Measurements from ENCODE around the gene ATP1A4.

ATP1A4 gene

DNA sequence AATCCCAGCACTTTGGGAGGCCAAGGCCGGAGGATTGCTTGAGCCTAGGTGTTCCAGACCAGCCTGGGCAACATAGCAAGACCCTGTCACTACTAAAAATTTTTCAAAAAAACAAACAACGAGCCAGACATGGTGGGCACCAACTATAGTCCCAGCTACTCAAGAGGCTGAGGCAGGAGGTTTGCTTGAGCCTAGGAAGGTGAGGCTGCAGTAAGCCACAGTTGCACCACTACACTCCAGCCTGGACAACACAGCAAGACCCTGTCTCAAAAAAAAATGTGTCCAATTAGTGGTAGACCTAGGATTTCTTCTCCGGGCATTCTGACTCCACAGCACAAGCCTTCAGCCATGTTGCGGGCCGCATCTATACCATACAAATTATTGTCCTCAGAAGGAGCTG is 46.2 kb upstream of the ATP1A4 start:
- no peak for TF ChIP-seq EZH2 (IDR thresholded peaks at IDR 0.05; ENCODE audit: borderline replicate concordance, low read depth, low read length, severe bottlenecking)
- TF ChIP-seq, protein P1, sequence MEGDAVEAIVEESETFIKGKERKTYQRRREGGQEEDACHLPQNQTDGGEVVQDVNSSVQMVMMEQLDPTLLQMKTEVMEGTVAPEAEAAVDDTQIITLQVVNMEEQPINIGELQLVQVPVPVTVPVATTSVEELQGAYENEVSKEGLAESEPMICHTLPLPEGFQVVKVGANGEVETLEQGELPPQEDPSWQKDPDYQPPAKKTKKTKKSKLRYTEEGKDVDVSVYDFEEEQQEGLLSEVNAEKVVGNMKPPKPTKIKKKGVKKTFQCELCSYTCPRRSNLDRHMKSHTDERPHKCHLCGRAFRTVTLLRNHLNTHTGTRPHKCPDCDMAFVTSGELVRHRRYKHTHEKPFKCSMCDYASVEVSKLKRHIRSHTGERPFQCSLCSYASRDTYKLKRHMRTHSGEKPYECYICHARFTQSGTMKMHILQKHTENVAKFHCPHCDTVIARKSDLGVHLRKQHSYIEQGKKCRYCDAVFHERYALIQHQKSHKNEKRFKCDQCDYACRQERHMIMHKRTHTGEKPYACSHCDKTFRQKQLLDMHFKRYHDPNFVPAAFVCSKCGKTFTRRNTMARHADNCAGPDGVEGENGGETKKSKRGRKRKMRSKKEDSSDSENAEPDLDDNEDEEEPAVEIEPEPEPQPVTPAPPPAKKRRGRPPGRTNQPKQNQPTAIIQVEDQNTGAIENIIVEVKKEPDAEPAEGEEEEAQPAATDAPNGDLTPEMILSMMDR (IDR thresholded peaks at IDR 0.05; ENCODE audit: borderline replicate concordance, extremely low read depth, low read length, poor library complexity, severe bottlenecking), result no peak
- H3K27me3 ChIP-seq (ENCODE audit: insufficient read depth, low read length, poor library complexity), result no peaks in the 10 kb centered on the region
- H3K27ac ChIP-seq (ENCODE audit: low read length), result no peak overlapping the region
- no peaks in the 10 kb centered on the region for H3K79me2 ChIP-seq (ENCODE audit: insufficient read depth, low read length)
- no peaks in the 10 kb centered on the region for H4K20me1 ChIP-seq (ENCODE audit: insufficient read depth, low read length)
- ATAC-seq (ENCODE audit: insufficient read depth, low read depth) (no peak), DNase-seq (no peak)
- H3K9me3 ChIP-seq (ENCODE audit: insufficient read depth, low read length, severe bottlenecking), result no peaks in the 10 kb centered on the region
- no peak overlapping the region for H3K4me2 ChIP-seq (ENCODE audit: insufficient read depth, low read length)
- peaks cover 9% of the 10 kb centered on the region for H3K4me1 ChIP-seq (ENCODE audit: insufficient read depth, low read length)
- H3K9ac ChIP-seq (ENCODE audit: low read depth, low read length), result no peak overlapping the region
- H3K36me3 ChIP-seq (ENCODE audit: insufficient read depth, low read length), result no peaks in the 10 kb centered on the region
- no peak overlapping the region for H3K4me3 ChIP-seq (ENCODE audit: low read depth in 1 of 2, low read length in 2 of 2)
- no peak overlapping the region for H2AFZ ChIP-seq (ENCODE audit: low read depth, low read length)

DNA sequence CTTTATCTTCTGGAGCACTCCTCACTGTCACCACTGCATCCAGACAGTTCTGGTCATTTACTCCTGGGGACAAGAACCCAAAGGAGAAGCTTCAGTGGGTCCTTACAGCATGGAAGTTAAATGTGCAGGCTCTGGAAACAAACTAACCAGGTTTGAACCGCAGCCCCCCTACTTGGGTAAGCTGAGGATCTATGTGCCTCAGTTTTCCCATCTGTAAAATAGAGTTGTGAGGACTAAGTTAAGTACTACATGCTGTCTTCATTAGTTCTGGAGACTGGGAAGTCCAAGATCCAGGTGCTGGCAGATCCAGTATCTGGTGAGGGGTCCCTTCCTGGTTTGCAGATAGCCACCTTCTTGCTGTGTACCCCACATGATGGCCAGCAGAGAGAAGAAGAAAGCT is 43.9 kb upstream of the ATP1A4 start:
- Histone ChIP-seq H3K4me2 (ENCODE audit: insufficient read depth, low read length) (no peak overlapping the region), H3K9me3 (ENCODE audit: insufficient read depth, low read length, severe bottlenecking) (no peaks in the 10 kb centered on the region), H3K27ac (ENCODE audit: low read length) (no peak overlapping the region), H3K9ac (ENCODE audit: low read depth, low read length) (no peak overlapping the region), H4K20me1 (ENCODE audit: insufficient read depth, low read length) (no peaks in the 10 kb centered on the region), H2AFZ (ENCODE audit: low read depth, low read length) (no peak overlapping the region), H3K27me3 (ENCODE audit: insufficient read depth, low read length, poor library complexity) (no peaks in the 10 kb centered on the region), H3K4me1 (ENCODE audit: insufficient read depth, low read length) (no peaks in the 10 kb centered on the region), H3K36me3 (ENCODE audit: insufficient read depth, low read length) (no peaks in the 10 kb centered on the region), H3K4me3 (ENCODE audit: low read depth in 1 of 2, low read length in 2 of 2) (no peak overlapping the region), H3K79me2 (ENCODE audit: insufficient read depth, low read length) (no peaks in the 10 kb centered on the region)
- no peak for ATAC-seq (ENCODE audit: insufficient read depth, low read depth)
- TF ChIP-seq, protein P1 (IDR thresholded peaks at IDR 0.05; ENCODE audit: borderline replicate concordance, extremely low read depth, low read length, poor library complexity, severe bottlenecking), result no peak
- TF ChIP-seq EZH2 (IDR thresholded peaks at IDR 0.05; ENCODE audit: borderline replicate concordance, low read depth, low read length, severe bottlenecking), result no peak
- DNase-seq, result no peak

DNA sequence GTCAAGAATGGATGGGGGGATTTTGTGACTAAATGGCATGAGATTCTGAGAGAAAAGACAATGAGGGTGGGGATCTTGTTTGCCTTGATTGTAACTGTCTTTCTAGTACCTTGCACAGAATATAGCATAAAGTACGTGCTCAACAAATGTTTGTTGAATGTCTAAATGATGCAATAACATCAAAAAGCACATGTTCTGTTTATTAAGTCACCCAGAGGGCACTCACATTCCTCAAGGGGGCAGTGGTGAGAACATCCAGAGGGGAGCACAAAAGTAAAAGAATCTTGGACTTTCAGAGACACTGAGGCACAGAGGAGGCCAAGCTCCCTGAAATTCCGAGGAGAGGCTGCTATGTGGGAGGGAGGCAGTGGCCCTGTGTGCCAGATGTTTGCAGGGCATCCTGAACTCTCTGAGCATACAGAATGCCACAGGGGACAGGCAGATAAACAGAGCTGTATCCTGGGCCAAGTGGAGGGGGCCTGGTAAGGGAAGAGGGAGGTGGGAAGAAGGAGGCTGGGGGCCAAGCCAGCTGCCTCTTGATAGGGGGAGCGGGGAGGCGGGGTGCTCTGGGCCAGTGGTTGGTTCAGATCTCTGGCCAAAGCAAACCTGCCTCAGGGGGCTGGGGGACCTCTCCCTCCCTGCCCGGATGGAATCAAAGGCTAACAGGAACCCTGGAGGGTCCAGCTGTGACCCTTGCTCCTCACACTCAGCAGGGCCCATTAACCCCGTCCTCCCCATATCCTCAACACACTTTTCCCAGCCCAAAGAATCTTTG is 42.3 kb upstream of the ATP1A4 start:
- H3K4me1 ChIP-seq (ENCODE audit: insufficient read depth, low read length), result no peaks in the 10 kb centered on the region
- DNase-seq, result peak; percentile 52

More for the DNA sequence above, 42.3 kb upstream of the ATP1A4 start:
- TF ChIP-seq, protein P1 (IDR thresholded peaks at IDR 0.05; ENCODE audit: borderline replicate concordance, extremely low read depth, low read length, poor library complexity, severe bottlenecking), result peak; percentile 63
- no peak for TF ChIP-seq EZH2 (IDR thresholded peaks at IDR 0.05; ENCODE audit: borderline replicate concordance, low read depth, low read length, severe bottlenecking)
- no peak overlapping the region for H3K9ac ChIP-seq (ENCODE audit: low read depth, low read length)
- H3K79me2 ChIP-seq (ENCODE audit: insufficient read depth, low read length), result no peaks in the 10 kb centered on the region
- ATAC-seq (ENCODE audit: insufficient read depth, low read depth), result peak; percentile 64; the same call in 1 of the 3 replicates
- no peaks in the 10 kb centered on the region for H3K36me3 ChIP-seq (ENCODE audit: insufficient read depth, low read length)
- H3K4me2 ChIP-seq (ENCODE audit: insufficient read depth, low read length), result no peak overlapping the region
- no peaks in the 10 kb centered on the region for H3K27me3 ChIP-seq (ENCODE audit: insufficient read depth, low read length, poor library complexity)
- peak overlapping the region; percentile 32; the same call in 1 of the 2 replicates for H2AFZ ChIP-seq (ENCODE audit: low read depth, low read length)
- H4K20me1 ChIP-seq (ENCODE audit: insufficient read depth, low read length), result no peaks in the 10 kb centered on the region
- H3K27ac ChIP-seq (ENCODE audit: low read length), result no peak overlapping the region
- no peaks in the 10 kb centered on the region for H3K9me3 ChIP-seq (ENCODE audit: insufficient read depth, low read length, severe bottlenecking)
- H3K4me3 ChIP-seq (ENCODE audit: low read depth in 1 of 2, low read length in 2 of 2), result no peak overlapping the region

Data from DND-41 (cell line).